HG03571 (cell line): ENCODE measurements around the gene SLC25A45.

ENCODE experiments used
- ATAC-seq: cut with Tn5 transposase; IDR thresholded peaks from one replicate; pipeline ENCODE4 v1.9.1; 2021; ENCODE audit not compliant: unreplicated experiment

Gene SLC25A45

DNA sequence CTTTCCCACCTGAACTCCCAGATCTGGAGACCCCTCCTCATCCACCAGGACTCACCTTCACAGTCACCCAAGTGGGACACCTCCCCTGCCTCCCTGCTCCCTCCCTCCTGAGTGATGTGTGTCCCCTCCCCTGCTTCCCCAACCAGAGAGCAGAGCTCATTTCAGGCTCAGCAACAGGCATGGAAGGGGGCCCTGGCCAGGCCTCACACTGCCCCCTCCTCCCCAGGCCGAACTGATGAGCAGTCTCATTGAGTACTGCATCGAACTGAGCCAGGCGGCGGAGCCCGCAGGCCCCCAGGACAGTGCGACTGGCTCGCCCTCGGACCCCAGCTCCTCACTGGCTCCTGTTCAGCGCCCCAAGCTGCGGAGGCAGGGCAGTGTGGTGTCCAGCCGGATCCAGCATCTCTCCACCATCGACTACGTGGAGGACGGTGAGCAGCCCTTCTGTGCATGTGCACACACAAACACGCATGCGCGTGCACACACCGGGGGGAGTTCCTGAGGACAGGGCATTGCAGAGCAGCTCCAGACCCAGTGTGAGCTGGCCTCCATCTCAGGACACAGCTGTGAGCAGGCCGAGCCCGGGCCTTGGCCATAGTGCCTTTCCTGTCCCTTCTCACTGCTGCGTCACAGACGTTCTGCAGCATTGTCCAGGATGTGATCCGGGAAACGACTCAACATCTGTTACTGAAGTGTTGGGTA is 22.3 kb upstream of the SLC25A45 start:
- no peak for ATAC-seq

GRCh38 chr11:65404210-65404609 is 21.8 kb upstream of the SLC25A45 start:
- ATAC-seq = no peak

- no peak for ATAC-seq
These were observed 21.2 kb upstream of the SLC25A45 start for GRCh38 chr11:65403607-65404121.

DNA sequence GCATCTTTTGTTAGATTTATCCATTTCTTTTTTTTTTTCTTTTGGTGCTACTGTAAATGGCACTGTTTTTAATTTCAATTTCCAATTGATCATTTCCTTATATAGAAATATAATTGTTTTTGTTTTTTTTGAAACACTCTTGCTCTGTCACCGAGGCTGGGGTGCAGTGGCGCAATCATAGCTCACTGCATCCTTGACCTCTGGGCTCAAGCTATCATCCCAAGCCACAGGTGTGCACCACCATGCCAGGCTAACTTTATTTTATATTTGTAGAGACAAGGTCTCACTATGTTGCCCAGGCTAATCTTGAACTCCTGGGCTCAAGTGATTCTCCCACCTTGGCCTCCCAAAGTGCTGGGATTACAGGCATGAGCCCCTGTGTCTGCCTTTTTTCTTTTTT is 20.3 kb upstream of the SLC25A45 start:
- ATAC-seq = no peak

DNA sequence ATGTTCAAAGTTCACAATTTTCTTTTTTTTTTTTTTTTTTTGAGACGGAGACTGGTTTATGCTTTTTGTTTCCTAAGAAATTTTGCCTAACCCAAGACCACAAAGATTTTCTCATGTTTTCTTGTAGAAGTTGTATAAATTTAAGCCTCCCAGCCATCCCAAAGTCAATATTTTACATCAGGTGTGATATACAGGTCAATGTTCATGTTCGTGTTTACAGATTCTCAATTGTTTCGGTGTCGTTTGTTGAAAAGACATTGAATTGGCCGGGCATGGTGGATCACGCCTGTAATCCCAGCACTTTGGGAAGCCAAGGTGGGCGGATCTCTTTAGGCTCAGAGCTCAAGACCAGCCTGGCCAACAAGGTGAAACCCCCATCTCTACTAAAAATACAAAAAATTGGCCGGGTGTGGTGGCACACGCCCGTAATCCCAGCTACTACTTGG is 19.4 kb upstream of the SLC25A45 start:
- no peak for ATAC-seq

GRCh38 chr11:65401073-65401802 is 18.8 kb upstream of the SLC25A45 start:
- ATAC-seq = no peak

- ATAC-seq = no peak
These were observed 18.0 kb upstream of the SLC25A45 start for GRCh38 chr11:65400307-65401072.

GRCh38 chr11:65399845-65400244 is 17.4 kb upstream of the SLC25A45 start:
- ATAC-seq = no peak

- ATAC-seq = no peak
These were observed 16.8 kb upstream of the SLC25A45 start for GRCh38 chr11:65399249-65399648.

DNA sequence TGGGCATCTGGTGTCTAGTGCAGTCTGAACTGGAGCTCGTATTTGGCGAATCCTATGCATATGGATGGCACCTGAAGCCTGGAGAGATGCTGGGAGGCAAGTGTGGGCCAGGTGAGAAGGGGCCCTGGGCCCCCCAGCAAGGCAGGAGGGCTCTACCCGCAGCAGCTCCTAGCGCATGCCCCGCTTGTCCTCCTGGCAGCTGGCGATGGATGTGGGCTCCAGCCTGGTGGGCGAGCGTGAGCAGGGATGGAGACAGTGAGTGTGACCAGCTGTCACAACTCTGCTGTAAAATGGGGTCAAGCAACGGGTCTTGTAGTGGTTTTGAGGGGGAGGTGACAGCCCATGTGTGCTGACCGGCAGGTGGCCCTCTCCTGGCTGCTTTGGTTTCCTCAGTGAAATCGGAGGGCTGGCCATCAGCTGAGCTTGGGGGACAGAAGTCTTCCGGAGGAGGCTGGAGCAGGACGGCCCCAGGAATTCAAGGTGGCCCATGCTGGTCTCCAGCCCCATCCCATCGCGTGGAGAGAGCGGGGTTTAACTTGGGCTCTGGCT is 16.0 kb upstream of the SLC25A45 start:
- ATAC-seq = no peak

DNA sequence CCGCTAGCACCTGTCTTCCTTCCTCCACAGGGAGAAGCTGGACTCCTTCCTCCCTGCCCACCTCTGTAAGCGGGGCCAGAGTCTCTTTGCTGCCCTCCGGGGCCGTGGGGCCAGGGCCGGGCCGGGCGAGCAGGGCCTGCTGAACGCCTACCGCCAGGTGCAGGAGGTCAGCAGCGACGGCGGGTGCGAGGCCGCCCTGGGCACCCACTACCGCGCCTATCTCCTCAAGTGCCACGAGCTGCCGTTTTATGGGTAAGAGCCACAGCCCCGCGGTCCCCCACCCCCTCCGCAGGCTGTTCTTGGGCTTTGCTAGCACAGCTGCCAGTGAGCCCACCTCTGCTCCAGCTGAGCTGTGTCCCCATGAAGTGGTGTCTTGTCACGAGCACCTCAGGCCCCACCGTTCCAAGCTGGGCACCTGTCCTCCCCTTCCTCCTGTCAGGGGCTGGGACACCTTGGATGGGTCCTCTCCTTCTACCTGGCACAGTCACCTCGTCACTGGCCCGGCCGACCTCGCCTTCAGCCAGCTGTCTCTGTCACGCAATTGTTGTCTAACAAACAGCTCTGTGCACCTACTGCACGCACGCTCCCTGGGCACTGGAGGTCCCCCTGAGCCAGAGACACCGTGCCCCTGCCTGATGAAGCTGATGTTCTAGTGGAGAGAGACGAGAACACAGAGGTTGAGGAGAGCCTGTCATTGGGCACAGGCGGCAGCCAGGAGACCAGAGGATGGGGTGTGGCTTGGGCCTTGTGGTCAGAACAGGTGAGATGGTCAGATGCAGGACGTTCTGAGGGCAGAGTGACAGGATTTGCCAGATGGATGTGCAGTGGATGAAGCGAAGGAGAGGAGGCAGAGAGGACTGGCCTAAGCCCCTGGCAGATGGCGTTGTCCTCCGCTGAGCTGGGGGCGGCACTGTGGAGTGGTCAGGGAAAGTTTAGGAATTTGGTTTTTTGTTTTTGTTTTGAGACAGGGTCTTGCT is 14.6 kb upstream of the SLC25A45 start:
- no peak for ATAC-seq

DNA sequence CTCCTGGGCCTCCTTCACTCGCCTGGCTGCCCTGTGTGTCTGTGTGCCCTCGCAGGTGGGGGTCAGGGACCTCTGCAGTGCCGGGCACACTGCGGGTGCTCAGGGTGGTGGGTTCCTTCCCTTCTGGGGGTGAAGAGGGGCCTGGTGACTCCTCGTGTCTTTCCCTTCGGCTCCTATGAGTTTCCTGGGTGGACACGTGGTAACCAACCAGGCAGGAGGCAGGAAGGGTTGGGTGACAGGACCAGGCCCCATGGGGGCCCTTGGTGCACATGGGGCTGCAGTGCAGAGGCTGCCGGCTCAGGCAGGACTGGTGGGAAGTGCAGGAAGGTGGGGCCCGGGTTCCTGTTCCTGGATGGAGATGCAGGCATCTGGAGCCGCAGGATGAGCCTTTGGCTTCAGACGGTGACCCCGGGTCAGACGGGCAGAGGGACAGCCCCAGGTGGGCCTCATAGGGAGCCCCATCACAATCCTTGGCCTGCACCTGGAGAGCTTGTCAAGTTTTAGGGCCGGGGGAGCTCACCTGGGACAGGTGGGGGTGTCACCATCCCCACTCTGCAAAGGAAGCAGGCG is 13.6 kb upstream of the SLC25A45 start:
- no peak for ATAC-seq

- no peak for ATAC-seq
These were observed 11.7 kb upstream of the SLC25A45 start for GRCh38 chr11:65394125-65394536.

- no peak for ATAC-seq
These were observed 11.2 kb upstream of the SLC25A45 start for GRCh38 chr11:65393513-65394079.

GRCh38 chr11:65392899-65393298 is 10.5 kb upstream of the SLC25A45 start:
- ATAC-seq = no peak

- ATAC-seq = no peak
These were observed 9.9 kb upstream of the SLC25A45 start for GRCh38 chr11:65392186-65392829.

DNA sequence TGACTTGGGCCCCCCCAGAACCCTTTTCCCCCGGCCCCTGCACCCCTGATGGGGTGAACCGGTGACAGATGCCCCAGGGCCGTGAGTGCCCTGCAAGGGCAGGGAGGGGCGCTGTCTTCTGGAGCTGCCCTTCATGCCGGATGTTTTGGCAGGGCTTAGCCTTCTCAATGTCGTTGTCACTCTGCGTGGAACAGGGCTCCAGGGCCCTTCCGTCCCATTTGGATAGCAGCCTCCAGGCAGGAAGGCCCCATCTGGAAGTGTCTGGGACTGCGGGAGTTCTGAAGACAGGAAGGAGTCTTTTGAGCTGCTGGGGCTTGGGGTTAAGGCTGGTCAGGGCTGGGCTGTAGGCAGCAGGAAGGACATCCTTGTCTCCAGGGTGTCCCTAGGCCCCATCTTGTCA is 8.6 kb upstream of the SLC25A45 start:
- no peak for ATAC-seq

DNA sequence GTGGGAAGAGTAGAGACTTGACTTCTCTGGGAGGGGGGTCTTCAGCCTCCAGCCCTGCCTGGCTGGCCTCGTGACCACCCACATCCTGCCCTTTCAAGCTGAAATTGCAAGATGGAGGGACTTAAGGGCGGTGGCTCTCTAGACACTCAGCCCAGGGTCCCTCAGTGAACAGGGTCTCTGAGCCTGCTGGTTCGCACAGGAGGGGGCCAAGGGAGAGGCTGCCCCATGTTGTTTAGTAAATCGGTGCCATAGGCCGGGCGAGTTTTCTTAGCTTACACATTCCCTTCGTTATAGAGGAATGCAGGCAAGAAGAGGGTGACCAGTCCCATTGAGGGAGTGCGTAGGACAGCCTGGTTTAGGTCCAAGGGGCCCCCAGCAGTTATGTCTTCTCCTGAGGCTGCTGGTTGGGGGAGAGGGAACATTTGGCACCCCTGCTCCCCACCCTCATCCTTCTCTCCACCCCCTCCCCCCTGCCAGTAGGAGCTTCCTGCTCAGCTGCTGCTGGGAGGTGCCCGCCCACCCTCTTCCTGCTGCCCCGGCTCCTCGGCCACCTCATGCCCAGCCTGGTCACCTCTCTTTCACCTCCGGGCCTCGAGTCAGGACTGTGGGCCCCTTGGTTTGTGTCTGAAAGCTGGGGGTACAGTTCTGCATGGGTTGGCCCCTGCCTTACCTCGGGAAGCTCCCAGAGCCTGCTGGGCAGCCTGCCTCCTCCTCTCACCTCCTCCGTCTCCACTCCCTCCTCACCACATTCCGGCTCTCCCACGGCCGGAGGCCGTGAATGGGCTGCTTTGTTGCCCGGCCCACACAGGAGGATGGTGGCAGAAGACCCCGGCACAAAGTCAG is 7.9 kb upstream of the SLC25A45 start:
- ATAC-seq = no peak
